ENCODE data around the gene ZNG1F. TPM values are rescaled to one million over a fixed set of nuclear protein-coding genes. Genes with fewer than 3 reads are reported as not detected.
"Not testable (repeated sequence)": the region's sequence is repeated elsewhere in the genome, so short reads cannot be mapped to it uniquely, and the experiment has no call there.

ZNG1F gene
- total and polyA plus RNA-seq, 2 experiments from 2014 or later: 2.2 to 5.7 TPM

GRCh38 chr9:41105557-41106253 lies 83.4 kb downstream of the ZNG1F start:
- DNase-seq; H3K36me3 ChIP-seq (ENCODE audit: low read depth); H4K20me1 ChIP-seq (ENCODE audit: insufficient read depth); H3K4me2 ChIP-seq (ENCODE audit: unreplicated experiment); H3K4me3 ChIP-seq; H3K27ac ChIP-seq; H3K9ac ChIP-seq; H3K4me1 ChIP-seq (ENCODE audit: insufficient read depth); H3K79me2 ChIP-seq (ENCODE audit: insufficient read depth); in situ Hi-C loops (cut with MboI); H3F3A ChIP-seq (ENCODE audit: insufficient read depth); H3K9me3 ChIP-seq (ENCODE audit: low read depth); H2AFZ ChIP-seq; H3K27me3 ChIP-seq (replicated peaks; ENCODE audit: insufficient read depth); H3K9me2 ChIP-seq (ENCODE audit: insufficient read depth): not testable (repeated sequence)
- 35 to 51% methylated on average over 8 to 10 of the region's 13 CpGs for WGBS, 2 experiments (ENCODE audit: low coverage in 1 of 2, low lambda C conversion rate in 2 of 2, missing lambda C conversion rate in 2 of 2)

- H3K4me3 ChIP-seq; H3K27ac ChIP-seq; H4K20me1 ChIP-seq (ENCODE audit: insufficient read depth); H2AFZ ChIP-seq; H3K4me2 ChIP-seq (ENCODE audit: unreplicated experiment); H3K9ac ChIP-seq; in situ Hi-C loops (cut with MboI); H3F3A ChIP-seq (ENCODE audit: insufficient read depth); H3K27me3 ChIP-seq (replicated peaks; ENCODE audit: insufficient read depth); DNase-seq; H3K79me2 ChIP-seq (ENCODE audit: insufficient read depth); H3K4me1 ChIP-seq (ENCODE audit: insufficient read depth); H3K9me2 ChIP-seq (ENCODE audit: insufficient read depth); H3K9me3 ChIP-seq (ENCODE audit: low read depth); H3K36me3 ChIP-seq (ENCODE audit: low read depth): not testable (repeated sequence)
- WGBS, 2 experiments (ENCODE audit: low coverage in 1 of 2, low lambda C conversion rate in 2 of 2, missing lambda C conversion rate in 2 of 2): 0 to 11% methylated on average over 1 to 17 of the region's 19 CpGs
Measured at GRCh38 chr9:41104542-41104941, 84.6 kb downstream of the ZNG1F start.

- H3K9ac ChIP-seq; H3K27ac ChIP-seq; H2AFZ ChIP-seq; H3F3A ChIP-seq (ENCODE audit: insufficient read depth); H3K9me2 ChIP-seq (ENCODE audit: insufficient read depth); H3K9me3 ChIP-seq (ENCODE audit: low read depth); DNase-seq; in situ Hi-C loops (cut with MboI); H3K36me3 ChIP-seq (ENCODE audit: low read depth); H3K4me2 ChIP-seq (ENCODE audit: unreplicated experiment); H4K20me1 ChIP-seq (ENCODE audit: insufficient read depth); H3K79me2 ChIP-seq (ENCODE audit: insufficient read depth); H3K4me1 ChIP-seq (ENCODE audit: insufficient read depth); H3K4me3 ChIP-seq; H3K27me3 ChIP-seq (replicated peaks; ENCODE audit: insufficient read depth): not testable (repeated sequence)
- WGBS, 2 experiments (ENCODE audit: low coverage in 1 of 2, low lambda C conversion rate in 2 of 2, missing lambda C conversion rate in 2 of 2): 10 to 19% methylated on average over 7 of the region's 7 CpGs
Measured at GRCh38 chr9:41100508-41100907, 88.6 kb downstream of the ZNG1F start.

- H3K9me2 ChIP-seq (ENCODE audit: insufficient read depth); H3F3A ChIP-seq (ENCODE audit: insufficient read depth); H3K4me3 ChIP-seq; H3K9ac ChIP-seq; H3K36me3 ChIP-seq (ENCODE audit: low read depth); H3K9me3 ChIP-seq (ENCODE audit: low read depth); H3K4me2 ChIP-seq (ENCODE audit: unreplicated experiment); in situ Hi-C loops (cut with MboI); H3K4me1 ChIP-seq (ENCODE audit: insufficient read depth); H3K27ac ChIP-seq; H4K20me1 ChIP-seq (ENCODE audit: insufficient read depth); H3K79me2 ChIP-seq (ENCODE audit: insufficient read depth); H3K27me3 ChIP-seq (replicated peaks; ENCODE audit: insufficient read depth); H2AFZ ChIP-seq: not testable (repeated sequence)
- 44 to 51% methylated on average over 4 of the region's 4 CpGs for WGBS, 2 experiments (ENCODE audit: low coverage in 1 of 2, low lambda C conversion rate in 2 of 2, missing lambda C conversion rate in 2 of 2)
- peak; percentile 13 for DNase-seq
Measured at GRCh38 chr9:41098759-41099158, 90.4 kb downstream of the ZNG1F start.

DNA sequence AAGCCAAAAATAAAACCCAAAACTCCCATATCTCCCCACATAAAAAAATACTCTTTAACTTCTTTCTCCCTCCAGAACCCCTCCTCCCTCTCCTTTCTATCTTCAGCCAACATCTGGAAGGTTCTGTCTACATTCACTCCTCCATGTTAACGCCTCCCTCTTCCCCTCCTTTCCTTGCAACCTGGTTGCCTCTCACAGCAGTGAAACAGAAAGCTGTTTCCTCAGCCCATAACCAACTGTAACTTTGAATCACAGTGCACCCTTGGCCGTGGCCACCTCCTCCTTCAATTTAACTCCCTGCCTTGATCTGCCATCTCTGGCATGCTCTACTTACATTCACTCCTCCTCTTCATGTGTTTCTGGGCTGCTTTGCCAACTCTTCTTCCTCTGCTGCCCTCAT lies 94.1 kb downstream of the ZNG1F start:
- H2AFZ ChIP-seq; H3K9me3 ChIP-seq (ENCODE audit: low read depth); H3K27ac ChIP-seq; H3K27me3 ChIP-seq (replicated peaks; ENCODE audit: insufficient read depth); H3K9me2 ChIP-seq (ENCODE audit: insufficient read depth); H3K4me1 ChIP-seq (ENCODE audit: insufficient read depth); H3K79me2 ChIP-seq (ENCODE audit: insufficient read depth); H3K9ac ChIP-seq; H3K36me3 ChIP-seq (ENCODE audit: low read depth); H3K4me2 ChIP-seq (ENCODE audit: unreplicated experiment); H3K4me3 ChIP-seq; H3F3A ChIP-seq (ENCODE audit: insufficient read depth); DNase-seq; in situ Hi-C loops (cut with MboI); H4K20me1 ChIP-seq (ENCODE audit: insufficient read depth): not testable (repeated sequence)
- WGBS, 2 experiments (ENCODE audit: low coverage in 1 of 2, low lambda C conversion rate in 2 of 2, missing lambda C conversion rate in 2 of 2): 54 to 62% methylated on average over 2 of the region's 2 CpGs

GRCh38 chr9:41094010-41094773 lies 94.9 kb downstream of the ZNG1F start:
- H3K4me1 ChIP-seq (ENCODE audit: insufficient read depth); H3K4me3 ChIP-seq; H3K27me3 ChIP-seq (replicated peaks; ENCODE audit: insufficient read depth); H3K79me2 ChIP-seq (ENCODE audit: insufficient read depth); H3K27ac ChIP-seq; H3K9ac ChIP-seq; H3K36me3 ChIP-seq (ENCODE audit: low read depth); H4K20me1 ChIP-seq (ENCODE audit: insufficient read depth); H3K9me2 ChIP-seq (ENCODE audit: insufficient read depth); H3F3A ChIP-seq (ENCODE audit: insufficient read depth); H2AFZ ChIP-seq; H3K9me3 ChIP-seq (ENCODE audit: low read depth); H3K4me2 ChIP-seq (ENCODE audit: unreplicated experiment); in situ Hi-C loops (cut with MboI): not testable (repeated sequence)
- 6 to 9% methylated on average over 3 of the region's 9 CpGs for WGBS, 2 experiments (ENCODE audit: low coverage in 1 of 2, low lambda C conversion rate in 2 of 2, missing lambda C conversion rate in 2 of 2)
- DNase-seq: peak; percentile 5

GRCh38 chr9:41090922-41091321 lies 98.2 kb downstream of the ZNG1F start:
- H3K9me3 ChIP-seq (ENCODE audit: low read depth); H3K4me3 ChIP-seq; H3K4me2 ChIP-seq (ENCODE audit: unreplicated experiment); H3K36me3 ChIP-seq (ENCODE audit: low read depth); in situ Hi-C loops (cut with MboI); H3F3A ChIP-seq (ENCODE audit: insufficient read depth); H3K9ac ChIP-seq; H3K4me1 ChIP-seq (ENCODE audit: insufficient read depth); DNase-seq; H3K27ac ChIP-seq; H4K20me1 ChIP-seq (ENCODE audit: insufficient read depth); H3K79me2 ChIP-seq (ENCODE audit: insufficient read depth); H3K9me2 ChIP-seq (ENCODE audit: insufficient read depth); H2AFZ ChIP-seq: not testable (repeated sequence)
- peaks cover 15% of the 10 kb centered on the region; the same call in 1 of the 2 replicates for H3K27me3 ChIP-seq (replicated peaks; ENCODE audit: insufficient read depth)
